Spleen (tissue), 7 donors: ENCODE results near the gene PTH1R.

Experiments
- POLR2A ChIP-seq, 3 donors: fragments of 450-650 bp; IDR thresholded peaks; one replicate each; pipeline ENCODE4 v1.5.1; 2017; ENCODE audit warnings: antibody characterized with exemption in 3 of 3, mild to moderate bottlenecking in 1 of 3
- TF ChIP-seq, protein P1 (sequence below), 11 experiments: fragments of 200-600 bp in 7 of 11; fragments of 450-650 bp in 4 of 11; sonication (generic) in 4 of 11; IDR thresholded peaks in 8 of 11; conservative IDR thresholded peaks in 3 of 11; 1 replicate in 7 of 11; 2 replicates in 4 of 11; pipeline versions ENCODE4 v1.4.0 to v1.8.0; 2016 to 2021; ENCODE audit warnings: antibody characterized with exemption in 11 of 11, inconsistent platforms in 4 of 11, mild to moderate bottlenecking in 1 of 11
- donor health status: DM: no; HTN: no; CAD: no; lungs with moderate emphysema.
- donor health status: DM: no; HTN: no; CAD: no.
- donor health status: DM: no; HTN: no; CAD: no.

GRCh38 chr3:46849045-46849631, 28.4 kb upstream of the PTH1R start:
- TF ChIP-seq POLR2A (IDR thresholded peaks at IDR 0.05), result no peak
- TF ChIP-seq, protein P1, sequence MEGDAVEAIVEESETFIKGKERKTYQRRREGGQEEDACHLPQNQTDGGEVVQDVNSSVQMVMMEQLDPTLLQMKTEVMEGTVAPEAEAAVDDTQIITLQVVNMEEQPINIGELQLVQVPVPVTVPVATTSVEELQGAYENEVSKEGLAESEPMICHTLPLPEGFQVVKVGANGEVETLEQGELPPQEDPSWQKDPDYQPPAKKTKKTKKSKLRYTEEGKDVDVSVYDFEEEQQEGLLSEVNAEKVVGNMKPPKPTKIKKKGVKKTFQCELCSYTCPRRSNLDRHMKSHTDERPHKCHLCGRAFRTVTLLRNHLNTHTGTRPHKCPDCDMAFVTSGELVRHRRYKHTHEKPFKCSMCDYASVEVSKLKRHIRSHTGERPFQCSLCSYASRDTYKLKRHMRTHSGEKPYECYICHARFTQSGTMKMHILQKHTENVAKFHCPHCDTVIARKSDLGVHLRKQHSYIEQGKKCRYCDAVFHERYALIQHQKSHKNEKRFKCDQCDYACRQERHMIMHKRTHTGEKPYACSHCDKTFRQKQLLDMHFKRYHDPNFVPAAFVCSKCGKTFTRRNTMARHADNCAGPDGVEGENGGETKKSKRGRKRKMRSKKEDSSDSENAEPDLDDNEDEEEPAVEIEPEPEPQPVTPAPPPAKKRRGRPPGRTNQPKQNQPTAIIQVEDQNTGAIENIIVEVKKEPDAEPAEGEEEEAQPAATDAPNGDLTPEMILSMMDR (IDR thresholded peaks at IDR 0.05 in 8 of 11, conservative IDR thresholded peaks at IDR 0.05 in 3 of 11), result no peak
